CD14-positive monocyte (primary cell): ENCODE measurements around the gene TMEM86B. TPM values are rescaled to one million over a fixed set of nuclear protein-coding genes. Genes with fewer than 3 reads are reported as not detected.
A peak's percentile ranks its signal among the peaks of the same experiment; 100 is the strongest.

Source experiments
- DNase-seq, 3 donors: peaks; one replicate each; pipeline ENCODE4 v3.0.0-alpha.2; 2011 to 2022
- H2AFZ ChIP-seq: 2 replicates; pipeline ENCODE4 v1.6.0; 2012; ENCODE audit warnings: mild to moderate bottlenecking, low read depth, low read length, inconsistent platforms; ENCODE audit not compliant: insufficient read depth, poor library complexity, severe bottlenecking
- H3K27ac ChIP-seq, 2 donors: 1 replicate in 1 of 2; 2 replicates in 1 of 2; pipeline ENCODE4 v1.5.1; 2012 to 2013; ENCODE audit warnings: low read length in 2 of 2, control low read depth in 1 of 2, inconsistent platforms in 1 of 2, low read depth in 1 of 2, mild to moderate bottlenecking in 1 of 2
- H3K27me3 ChIP-seq, 2 donors: one replicate each; pipeline versions ENCODE4 v1.6.0 to v1.6.1; 2011 to 2013; ENCODE audit warnings: low read length in 2 of 2; ENCODE audit not compliant: control insufficient read depth in 2 of 2, insufficient read depth in 2 of 2
- H3K36me3 ChIP-seq, 2 donors: replicated peaks in 1 of 2; 1 replicate in 1 of 2; 2 replicates in 1 of 2; pipeline versions ENCODE4 v1.5.1 to v1.6.1; 2012 to 2013; ENCODE audit warnings: low read length in 2 of 2, control low read depth in 1 of 2, inconsistent platforms in 1 of 2, mild to moderate bottlenecking in 1 of 2; ENCODE audit not compliant: insufficient read depth in 2 of 2, control insufficient read depth in 1 of 2
- H3K4me1 ChIP-seq, 2 donors: 1 replicate in 1 of 2; 2 replicates in 1 of 2; pipeline versions ENCODE4 v1.5.1 to v1.6.1; 2012 to 2013; ENCODE audit warnings: low read length in 2 of 2, control low read depth in 1 of 2, inconsistent platforms in 1 of 2, mild to moderate bottlenecking in 1 of 2, moderate library complexity in 1 of 2; ENCODE audit not compliant: insufficient read depth in 2 of 2, control insufficient read depth in 1 of 2
- H3K4me2 ChIP-seq: replicated peaks from 2 replicates; pipeline ENCODE3; 2012; ENCODE audit warnings: low read length, moderate library complexity, mild to moderate bottlenecking; ENCODE audit not compliant: poor library complexity, severe bottlenecking; ENCODE audit errors: extremely low read depth
- H3K4me3 ChIP-seq, 3 experiments: fragments of 200-600 bp in 1 of 3; sonication (generic) in 1 of 3; replicated peaks in 1 of 3; 1 replicate in 2 of 3; 2 replicates in 1 of 3; pipeline ENCODE4 v1.5.1; 2011 to 2013; ENCODE audit warnings: low read length in 3 of 3, mild to moderate bottlenecking in 3 of 3, control low read depth in 2 of 3, low read depth in 2 of 3, inconsistent platforms in 1 of 3, moderate library complexity in 1 of 3
- H3K79me2 ChIP-seq: 2 replicates; pipeline ENCODE4 v1.6.0; 2012; ENCODE audit warnings: mild to moderate bottlenecking, control low read depth, inconsistent platforms, low read length, moderate library complexity; ENCODE audit not compliant: insufficient read depth
- H3K9ac ChIP-seq: 2 replicates; pipeline ENCODE4 v1.6.0; 2017; ENCODE audit warnings: low read length, mild to moderate bottlenecking; ENCODE audit not compliant: insufficient read depth, poor library complexity, severe bottlenecking
- H3K9me3 ChIP-seq, 2 donors: replicated peaks in 1 of 2; 1 replicate in 1 of 2; 2 replicates in 1 of 2; pipeline versions ENCODE4 v1.5.1 to v1.6.1; 2012 to 2013; ENCODE audit warnings: low read length in 2 of 2, control low read depth in 1 of 2; ENCODE audit not compliant: control insufficient read depth in 1 of 2, insufficient read depth in 1 of 2
- H4K20me1 ChIP-seq: 2 replicates; pipeline ENCODE4 v1.6.0; 2012; ENCODE audit warnings: mild to moderate bottlenecking, low read length, control low read depth, moderate library complexity; ENCODE audit not compliant: insufficient read depth
- H3K27ac Mint-ChIP-seq, 7 donors: one replicate each; pipeline ENCODE4 v1.8.0; 2020; ENCODE audit warnings: mild to moderate bottlenecking in 7 of 7, mixed read lengths in 7 of 7, moderate library complexity in 6 of 7, inconsistent platforms in 2 of 7
- H3K27me3 Mint-ChIP-seq, 3 donors: one replicate each; pipeline ENCODE4 v1.8.0; 2021 to 2022; ENCODE audit warnings: low read depth in 3 of 3, mild to moderate bottlenecking in 3 of 3, mixed read lengths in 3 of 3, moderate library complexity in 3 of 3, inconsistent platforms in 1 of 3
- H3K36me3 Mint-ChIP-seq, 2 donors: one replicate each; pipeline ENCODE4 v1.8.0; 2020; ENCODE audit warnings: mixed read lengths in 2 of 2, inconsistent platforms in 1 of 2, mild to moderate bottlenecking in 1 of 2
- H3K4me1 Mint-ChIP-seq: one replicate; pipeline ENCODE4 v1.8.0; 2020; ENCODE audit warnings: mild to moderate bottlenecking, mixed read lengths
- H3K4me3 Mint-ChIP-seq, 2 donors: one replicate each; pipeline ENCODE4 v1.8.0; 2020; ENCODE audit warnings: mild to moderate bottlenecking in 2 of 2, mixed read lengths in 2 of 2, moderate library complexity in 1 of 2
- H3K9me3 Mint-ChIP-seq, 7 donors: one replicate each; pipeline ENCODE4 v1.8.0; 2020 to 2022; ENCODE audit warnings: mixed read lengths in 7 of 7, mild to moderate bottlenecking in 6 of 7, moderate library complexity in 6 of 7, inconsistent platforms in 2 of 7
- CTCF ChIP-seq: fragments of 200-600 bp; IDR thresholded peaks from one replicate; pipeline ENCODE4 v1.8.0; 2022; ENCODE audit warnings: antibody characterized with exemption, mild to moderate bottlenecking
- WGBS: methylation state at CpG from one replicate; pipeline ENCODE4 v1.1.5; 2013; ENCODE audit warnings: missing lambda C conversion rate; ENCODE audit not compliant: insufficient coverage; 5-methylcytosine and 5-hydroxymethylcytosine counted together
- intact Hi-C, 2 donors: fragments of 100-400 bp; cut with micrococcal nuclease; formaldehyde crosslinking; loops; one replicate each; pipeline versions ENCODE4 v1.15.0 to v1.15.1; 2023
- polyA plus RNA-seq, 3 donors: library from polyadenylated mRNA; depleted of rRNA in 1 of 3; unstranded in 2 of 3; stranded (reverse) in 1 of 3; fragments of 300-500 nt in 2 of 3; fragments of >200 nt in 1 of 3; fragmentation: Illumina TruSeq in 2 of 3; gene quantifications; 1 replicate in 2 of 3; 2 replicates in 1 of 3; pipeline ENCODE4 v1.2.3, GENCODE V29; 2012 to 2021

The TMEM86B gene
- polyA plus RNA-seq, 3 donors = 0.16 to 10.7 (median 0.38) TPM

GRCh38 chr19:55220525-55220924 is 8.0 kb downstream of the TMEM86B start:
- H3K4me1 ChIP-seq = peaks cover 12 to 17% of the 10 kb centered on the region in 2 donors
- Mint-ChIP-seq H3K4me3 (no peak overlapping the region), H3K27me3 (peaks cover 0 to 6% (median 6%) of the 10 kb centered on the region in 3 donors), H3K27ac (peak overlapping the region in 1 of 7 donors; percentile 40), H3K36me3 (peaks cover 4 to 14% of the 10 kb centered on the region in 2 donors), H3K4me1 (peaks cover 13% of the 10 kb centered on the region), H3K9me3 (peaks cover 5 to 10% (median 8%) of the 10 kb centered on the region in 7 donors)
- TF ChIP-seq CTCF = no peak
- DNase-seq = no peak
- no peak overlapping the region for H3K4me2 ChIP-seq
- H3K27ac ChIP-seq = no peak overlapping the region
- H3K9me3 ChIP-seq = peaks cover 8% of the 10 kb centered on the region in 2 donors
- no peaks in the 10 kb centered on the region for H3K27me3 ChIP-seq
- peaks cover 2 to 7% of the 10 kb centered on the region in 2 donors for H3K36me3 ChIP-seq
- intact Hi-C loops = no loop called here
- no peaks in the 10 kb centered on the region for H3K79me2 ChIP-seq
- H3K9ac ChIP-seq = no peak overlapping the region
- WGBS = 90% methylated on average over 6 of the region's 9 CpGs
- H4K20me1 ChIP-seq = peaks cover 46% of the 10 kb centered on the region
- H2AFZ ChIP-seq = no peak overlapping the region
- no peak overlapping the region for H3K4me3 ChIP-seq

GRCh38 chr19:55216461-55217198 is 11.9 kb downstream of the TMEM86B start:
- Mint-ChIP-seq H3K4me3 (peak overlapping the region; percentile 74 to 88), H3K9me3 (peaks cover 16 to 27% (median 22%) of the 10 kb centered on the region in 7 donors), H3K27me3 (peaks cover 10 to 14% (median 10%) of the 10 kb centered on the region in 3 donors), H3K36me3 (peaks cover 0 to 4% of the 10 kb centered on the region in 2 donors), H3K4me1 (peaks cover 12% of the 10 kb centered on the region), H3K27ac (peak overlapping the region; percentile 85 to 97 (median 94))
- 7% methylated on average over 27 of the region's 36 CpGs for WGBS
- intact Hi-C loops = loop anchor here (1.0 to 5.0 kb wide), 2 partner anchors 41 to 43 kb away; partner anchors contain the start of gene PPP6R1 (in 2 of the 2)
- Histone ChIP-seq H3K4me2 (peak overlapping the region; percentile 68), H3K4me1 (peaks cover 12 to 17% of the 10 kb centered on the region in 2 donors), H3K36me3 (no peaks in the 10 kb centered on the region), H2AFZ (peak overlapping the region; percentile 43), H3K27me3 (no peaks in the 10 kb centered on the region), H4K20me1 (peaks cover 18% of the 10 kb centered on the region), H3K9ac (peak overlapping the region; percentile 42), H3K4me3 (peak overlapping the region; percentile 1 to 61 (median 41)), H3K79me2 (no peaks in the 10 kb centered on the region), H3K9me3 (peaks cover 14 to 16% of the 10 kb centered on the region in 2 donors), H3K27ac (peak overlapping the region; percentile 53 to 83)
- TF ChIP-seq CTCF = no peak
- peak; percentile 75 to 91 (median 83) for DNase-seq
